ENCODE data around the gene GALNT13.

DNA sequence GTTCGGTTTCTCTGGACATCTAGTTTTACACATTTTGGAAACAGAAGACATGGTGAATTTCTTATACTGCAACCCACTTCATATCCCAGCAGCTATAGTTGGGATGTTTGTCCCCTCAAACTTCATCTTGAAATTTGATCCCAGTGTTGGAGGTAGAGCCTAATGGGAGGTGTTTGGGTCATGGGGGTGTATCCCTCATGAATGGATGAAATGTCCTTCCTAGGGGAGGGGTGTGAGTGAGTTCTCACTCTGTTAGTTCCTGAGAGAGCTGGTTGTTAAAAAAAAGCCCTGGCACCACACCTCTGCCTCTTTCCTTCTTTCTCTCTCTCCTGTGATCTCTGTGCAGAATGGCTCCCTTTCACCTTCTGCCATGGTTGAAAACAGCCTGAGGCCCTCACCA, 457.8 kb downstream of the GALNT13 start:
- TF ChIP-seq, protein P1, sequence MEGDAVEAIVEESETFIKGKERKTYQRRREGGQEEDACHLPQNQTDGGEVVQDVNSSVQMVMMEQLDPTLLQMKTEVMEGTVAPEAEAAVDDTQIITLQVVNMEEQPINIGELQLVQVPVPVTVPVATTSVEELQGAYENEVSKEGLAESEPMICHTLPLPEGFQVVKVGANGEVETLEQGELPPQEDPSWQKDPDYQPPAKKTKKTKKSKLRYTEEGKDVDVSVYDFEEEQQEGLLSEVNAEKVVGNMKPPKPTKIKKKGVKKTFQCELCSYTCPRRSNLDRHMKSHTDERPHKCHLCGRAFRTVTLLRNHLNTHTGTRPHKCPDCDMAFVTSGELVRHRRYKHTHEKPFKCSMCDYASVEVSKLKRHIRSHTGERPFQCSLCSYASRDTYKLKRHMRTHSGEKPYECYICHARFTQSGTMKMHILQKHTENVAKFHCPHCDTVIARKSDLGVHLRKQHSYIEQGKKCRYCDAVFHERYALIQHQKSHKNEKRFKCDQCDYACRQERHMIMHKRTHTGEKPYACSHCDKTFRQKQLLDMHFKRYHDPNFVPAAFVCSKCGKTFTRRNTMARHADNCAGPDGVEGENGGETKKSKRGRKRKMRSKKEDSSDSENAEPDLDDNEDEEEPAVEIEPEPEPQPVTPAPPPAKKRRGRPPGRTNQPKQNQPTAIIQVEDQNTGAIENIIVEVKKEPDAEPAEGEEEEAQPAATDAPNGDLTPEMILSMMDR (IDR thresholded peaks at IDR 0.05): no peak
- no peak for TF ChIP-seq ZFX (IDR thresholded peaks at IDR 0.05; ENCODE audit: borderline replicate concordance)
